Metanephros (tissue), 2 donors: ENCODE results near the gene ZDHHC20. TPM values are rescaled to one million over a fixed set of nuclear protein-coding genes. Genes with fewer than 3 reads are reported as not detected.

Source experiments
- small RNA-seq: library from RNA; depleted of rRNA; stranded (forward); fragments of <200 nt; gene quantifications from one replicate; pipeline ENCODE3, GENCODE V24; 2014; ENCODE audit warnings: low replicate concordance
- total RNA-seq: library from RNA; depleted of rRNA; stranded (reverse); fragments of >200 nt; gene quantifications from one replicate; pipeline ENCODE4 v1.2.3, GENCODE V29; 2014

Gene ZDHHC20, protein sequence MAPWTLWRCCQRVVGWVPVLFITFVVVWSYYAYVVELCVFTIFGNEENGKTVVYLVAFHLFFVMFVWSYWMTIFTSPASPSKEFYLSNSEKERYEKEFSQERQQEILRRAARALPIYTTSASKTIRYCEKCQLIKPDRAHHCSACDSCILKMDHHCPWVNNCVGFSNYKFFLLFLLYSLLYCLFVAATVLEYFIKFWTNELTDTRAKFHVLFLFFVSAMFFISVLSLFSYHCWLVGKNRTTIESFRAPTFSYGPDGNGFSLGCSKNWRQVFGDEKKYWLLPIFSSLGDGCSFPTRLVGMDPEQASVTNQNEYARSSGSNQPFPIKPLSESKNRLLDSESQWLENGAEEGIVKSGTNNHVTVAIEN
- 51.6 TPM for total RNA-seq

DNA sequence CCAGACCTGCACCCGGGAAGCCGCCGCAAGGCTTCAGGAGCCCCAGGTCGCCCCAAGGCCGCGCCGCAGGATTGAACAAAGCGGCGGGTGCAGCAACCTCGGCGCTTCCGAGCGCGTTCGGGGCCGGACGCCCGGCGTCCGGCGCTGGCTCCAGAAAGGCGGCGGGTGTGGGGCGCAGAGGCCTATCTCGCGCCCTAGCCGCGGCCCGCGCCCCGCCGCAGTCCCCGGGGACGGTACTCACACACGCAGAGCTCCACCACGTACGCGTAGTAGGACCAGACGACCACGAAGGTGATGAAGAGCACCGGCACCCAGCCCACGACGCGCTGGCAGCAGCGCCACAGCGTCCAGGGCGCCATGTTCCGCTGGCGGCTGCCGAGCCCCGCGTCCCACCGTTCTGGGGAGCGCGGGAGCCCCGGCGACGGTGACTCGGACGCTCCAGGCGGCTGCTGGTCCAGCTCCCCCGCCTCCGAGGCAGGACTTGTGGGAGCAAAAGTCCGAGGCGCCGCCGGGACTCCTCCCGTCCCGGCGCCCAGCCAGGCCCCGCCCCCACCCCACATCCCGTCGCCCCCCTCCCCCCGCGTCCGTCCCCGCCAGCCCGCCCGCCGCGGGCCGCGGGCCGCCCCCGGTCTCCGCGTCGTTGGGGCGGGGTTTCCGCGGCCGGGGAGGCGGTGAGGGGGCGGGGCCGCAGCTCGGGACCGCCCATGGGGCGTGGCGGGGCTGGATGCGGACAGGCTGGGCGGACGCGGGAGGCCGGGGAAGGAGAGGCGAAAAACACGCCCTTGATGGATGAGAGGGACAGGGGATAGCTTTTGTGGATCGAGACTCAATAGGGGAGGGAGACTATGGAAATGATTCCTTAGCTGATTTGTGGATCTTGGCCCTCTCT, at the start of gene ZDHHC20:
Gene ZDHHC20 (minus strand): TSS at position 491 of the 889 bp plus-strand sequence. CDS start 132 bp downstream, at position 359.

Small RNA genes lying within 50 kb of the gene (small RNA-seq; reads per million reads assigned to genes)
- not detected for gene RNA5SP25

Other genes starting within 250 kb of the ZDHHC20 start
- 125 TPM for gene MICU2, start 144.9 kb upstream of the ZDHHC20 start, total RNA-seq
- 9.3 TPM for gene FGF9, start 211.8 kb upstream of the ZDHHC20 start, total RNA-seq